Brain pericyte (primary cell): ENCODE data around the gene ANXA6.

Experiments
- DNase-seq: peaks from one replicate; pipeline ENCODE4 v3.0.0-alpha.2; 2012; ENCODE audit warnings: low read depth, low spot score

ANXA6 gene

GRCh38 chr5:151066920-151067319, 90.7 kb downstream of the ANXA6 start:
- no peak for DNase-seq

- no peak for DNase-seq
These were observed 92.0 kb downstream of the ANXA6 start for GRCh38 chr5:151065609-151066008.

GRCh38 chr5:151064916-151065499, 92.6 kb downstream of the ANXA6 start:
- DNase-seq, result no peak

- no peak for DNase-seq
These were observed 94.2 kb downstream of the ANXA6 start for GRCh38 chr5:151063142-151063989.

GRCh38 chr5:151062405-151063141, 95.0 kb downstream of the ANXA6 start:
- DNase-seq, result no peak

- DNase-seq, result no peak
These were observed 96.8 kb downstream of the ANXA6 start for GRCh38 chr5:151060742-151061141.

GRCh38 chr5:151058891-151059489, 98.6 kb downstream of the ANXA6 start:
- DNase-seq, result no peak

GRCh38 chr5:151058301-151058700, 99.3 kb downstream of the ANXA6 start:
- DNase-seq, result no peak

- no peak for DNase-seq
These were observed 100.9 kb downstream of the ANXA6 start for GRCh38 chr5:151056379-151057325.

- DNase-seq, result no peak
These were observed 102.2 kb downstream of the ANXA6 start for GRCh38 chr5:151055336-151055735.

GRCh38 chr5:151054709-151055108, 102.9 kb downstream of the ANXA6 start:
- DNase-seq, result no peak

GRCh38 chr5:151053796-151054462, 103.7 kb downstream of the ANXA6 start:
- DNase-seq, result no peak

- no peak for DNase-seq
These were observed 104.7 kb downstream of the ANXA6 start for GRCh38 chr5:151052836-151053235.

GRCh38 chr5:151051931-151052608, 105.5 kb downstream of the ANXA6 start:
- DNase-seq, result no peak

- DNase-seq, result no peak
These were observed 106.3 kb downstream of the ANXA6 start for GRCh38 chr5:151051066-151051930.
